Endothelial cell of umbilical vein (primary cell): ENCODE results near the gene HSBP1.

Experiments
- CTCF ChIP-seq, 2 donors: IDR thresholded peaks; 1 replicate in 1 of 2; 2 replicates in 1 of 2; pipeline ENCODE4 v1.5.1; 2011; ENCODE audit warnings: low read length in 2 of 2, mild to moderate bottlenecking in 2 of 2, moderate library complexity in 2 of 2, control low read depth in 1 of 2, inconsistent platforms in 1 of 2, low read depth in 1 of 2; ENCODE audit not compliant: insufficient read depth in 1 of 2; ENCODE audit errors: extremely low read depth in 1 of 2
- POLR2A ChIP-seq: IDR thresholded peaks from 2 replicates; pipeline ENCODE4 v1.6.1; 2012; ENCODE audit warnings: low read depth, mild to moderate bottlenecking, control low read depth, low read length
- POLR2AphosphoS5 ChIP-seq: IDR thresholded peaks from 2 replicates; pipeline ENCODE4 v1.6.1; 2012; ENCODE audit warnings: low read depth, mild to moderate bottlenecking, control low read depth, low read length, moderate library complexity; ENCODE audit not compliant: insufficient read depth

- TF ChIP-seq CTCF (IDR thresholded peaks at IDR 0.05; ENCODE audit: extremely low read depth in 1 of 2, insufficient read depth in 1 of 2, low read depth in 1 of 2, low read length in 2 of 2) (no peak), POLR2AphosphoS5 (no peak), POLR2A (no peak)
Measured at GRCh38 chr16:83793179-83793578, 14.6 kb upstream of the HSBP1 start.
